ENCODE data around the gene ZNHIT3.
"Not testable (repeated sequence)": the region's sequence is repeated elsewhere in the genome, so short reads cannot be mapped to it uniquely, and the experiment has no call there.

Gene ZNHIT3

GRCh38 chr17:36506831-36507230 is 20.4 kb downstream of the ZNHIT3 start:
- no peak overlapping the region for H3K4me3 ChIP-seq (ENCODE audit: low read length)
- no peak for TF ChIP-seq CTCF (conservative IDR thresholded peaks at IDR 0.05; ENCODE audit: low read length)
- no peak for DNase-seq (ENCODE audit: low read depth)

- no peak overlapping the region for H3K4me3 ChIP-seq (ENCODE audit: low read length)
- no peak for TF ChIP-seq CTCF (conservative IDR thresholded peaks at IDR 0.05; ENCODE audit: low read length)
- DNase-seq (ENCODE audit: low read depth): no peak
Observed at GRCh38 chr17:36507266-36507665, 20.8 kb downstream of the ZNHIT3 start.

GRCh38 chr17:36508439-36508838 is 22.0 kb downstream of the ZNHIT3 start:
- not testable (repeated sequence) for H3K4me3 ChIP-seq (ENCODE audit: low read length); DNase-seq (ENCODE audit: low read depth)

- TF ChIP-seq CTCF (conservative IDR thresholded peaks at IDR 0.05; ENCODE audit: low read length): no peak
- H3K4me3 ChIP-seq (ENCODE audit: low read length): no peak overlapping the region
- no peak for DNase-seq (ENCODE audit: low read depth)
Observed at GRCh38 chr17:36509272-36509985, 22.9 kb downstream of the ZNHIT3 start.

GRCh38 chr17:36510636-36511035 is 24.2 kb downstream of the ZNHIT3 start:
- no peak for DNase-seq (ENCODE audit: low read depth)
- no peak for TF ChIP-seq CTCF (conservative IDR thresholded peaks at IDR 0.05; ENCODE audit: low read length)
- no peak overlapping the region for H3K4me3 ChIP-seq (ENCODE audit: low read length)

- TF ChIP-seq CTCF (conservative IDR thresholded peaks at IDR 0.05; ENCODE audit: low read length): no peak
- DNase-seq (ENCODE audit: low read depth): no peak
- H3K4me3 ChIP-seq (ENCODE audit: low read length): no peak overlapping the region
Observed at GRCh38 chr17:36511216-36511615, 24.7 kb downstream of the ZNHIT3 start.

GRCh38 chr17:36512641-36513040 is 26.2 kb downstream of the ZNHIT3 start:
- DNase-seq (ENCODE audit: low read depth): no peak
- H3K4me3 ChIP-seq (ENCODE audit: low read length): no peak overlapping the region
- TF ChIP-seq CTCF (conservative IDR thresholded peaks at IDR 0.05; ENCODE audit: low read length): no peak

Data from AG10803 (cell line).